ENCODE results near the gene HTR4.

HTR4 gene

GRCh38 chr5:148635321-148636083, 18.8 kb downstream of the HTR4 start:
- DNase-seq (ENCODE audit: extremely low spot score) = no peak
- ChIA-PET POLR2A (no interaction called here), CTCF (interaction anchor here (1.5 to 1.6 kb wide), 2 partner anchors 9 to 17 kb away, joined by 3 read pairs; no protein-coding TSS in a partner anchor)
- no peak for TF ChIP-seq CTCF (IDR thresholded peaks at IDR 0.05; ENCODE audit: control extremely low read depth, extremely low read depth, low read depth, missing control alignments)

DNA sequence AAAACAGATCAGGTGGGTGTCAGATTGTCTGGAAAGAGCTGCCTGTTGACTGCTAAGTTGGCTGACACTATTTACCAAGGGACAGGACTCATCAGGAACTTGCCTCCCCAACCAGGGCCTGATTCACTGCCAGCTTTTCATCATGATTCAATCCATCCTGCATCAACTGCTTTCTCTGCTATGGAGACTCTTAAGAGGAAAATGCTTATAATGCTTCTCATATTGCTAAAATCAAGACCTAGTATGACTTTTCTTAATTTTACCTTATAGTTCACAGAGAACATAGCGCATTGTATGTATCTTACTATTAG, 21.3 kb downstream of the HTR4 start:
- DNase-seq (ENCODE audit: extremely low spot score) = no peak
- no peak for TF ChIP-seq CTCF (IDR thresholded peaks at IDR 0.05; ENCODE audit: control extremely low read depth, extremely low read depth, low read depth, missing control alignments)
- POLR2A ChIA-PET = no interaction called here
- CTCF ChIA-PET = interaction anchor here (1.4 kb wide), 1 partner anchor 98 kb away, joined by 3 read pairs; no protein-coding TSS in a partner anchor

DNA sequence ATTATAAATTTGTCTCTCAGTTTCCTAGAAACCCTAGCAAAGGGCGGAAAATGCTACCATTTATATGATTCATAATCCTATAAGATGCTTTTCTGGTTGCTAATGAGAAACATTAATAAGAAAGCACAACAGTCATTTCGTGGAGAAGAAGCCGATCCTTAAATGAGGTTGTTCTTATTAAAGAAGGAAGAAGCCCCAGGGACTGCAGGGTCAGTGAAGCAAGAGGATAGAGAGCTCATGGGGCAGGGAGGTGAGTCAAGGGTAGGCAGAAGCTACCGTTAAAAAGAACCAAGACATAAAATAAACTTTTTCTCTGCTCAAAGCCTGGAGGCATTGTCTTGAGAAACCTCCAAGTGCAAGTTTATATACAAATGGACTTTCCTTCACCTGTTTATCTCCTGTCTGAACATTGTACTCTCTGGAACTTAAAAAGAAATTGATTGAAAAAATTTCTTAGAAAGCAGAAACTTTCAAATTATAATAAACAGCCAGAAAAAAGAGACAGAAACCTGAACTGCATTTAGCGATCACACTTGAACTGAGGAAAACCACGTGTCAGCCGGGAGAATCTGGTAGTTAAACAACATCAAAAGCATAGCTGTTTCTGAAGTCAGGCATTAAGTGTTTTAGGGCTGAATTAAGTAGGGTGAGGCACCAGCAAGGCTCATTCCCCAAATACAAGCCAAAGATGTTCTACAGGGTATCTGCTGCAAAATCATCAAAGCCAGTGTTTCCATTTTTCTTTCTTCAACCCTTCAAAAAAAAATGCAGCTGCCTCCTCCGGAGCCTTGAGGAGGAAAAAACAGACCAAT, 21.9 kb downstream of the HTR4 start:
- no peak for TF ChIP-seq CTCF (IDR thresholded peaks at IDR 0.05; ENCODE audit: control extremely low read depth, extremely low read depth, low read depth, missing control alignments)
- ChIA-PET POLR2A (no interaction called here), CTCF (interaction anchor here (1.4 kb wide), 1 partner anchor 98 kb away, joined by 3 read pairs; no protein-coding TSS in a partner anchor)
- no peak for DNase-seq (ENCODE audit: extremely low spot score)

DNA sequence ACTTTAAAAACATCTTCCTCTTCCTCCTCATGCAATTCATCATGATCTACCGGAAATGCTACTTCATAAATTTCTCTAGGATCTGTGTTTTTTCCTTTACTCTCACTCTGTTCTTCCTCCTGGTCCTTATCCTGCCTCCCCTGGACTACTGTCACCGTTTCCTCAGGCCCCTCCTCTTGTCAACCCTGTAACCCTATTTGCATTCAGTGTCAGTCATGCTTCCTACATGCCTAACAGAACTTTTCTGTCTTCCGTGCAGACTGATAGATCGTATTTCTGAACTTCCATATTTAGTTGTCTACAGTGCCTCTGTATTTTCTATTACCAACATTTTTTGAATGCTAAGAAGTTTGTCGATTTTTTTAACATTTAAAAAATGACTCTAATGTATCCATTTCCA, 27.3 kb downstream of the HTR4 start:
- CTCF ChIA-PET = no interaction called here
- POLR2A ChIA-PET = no interaction called here
- no peak for DNase-seq (ENCODE audit: extremely low spot score)
- no peak for TF ChIP-seq CTCF (IDR thresholded peaks at IDR 0.05; ENCODE audit: control extremely low read depth, extremely low read depth, low read depth, missing control alignments)

DNA sequence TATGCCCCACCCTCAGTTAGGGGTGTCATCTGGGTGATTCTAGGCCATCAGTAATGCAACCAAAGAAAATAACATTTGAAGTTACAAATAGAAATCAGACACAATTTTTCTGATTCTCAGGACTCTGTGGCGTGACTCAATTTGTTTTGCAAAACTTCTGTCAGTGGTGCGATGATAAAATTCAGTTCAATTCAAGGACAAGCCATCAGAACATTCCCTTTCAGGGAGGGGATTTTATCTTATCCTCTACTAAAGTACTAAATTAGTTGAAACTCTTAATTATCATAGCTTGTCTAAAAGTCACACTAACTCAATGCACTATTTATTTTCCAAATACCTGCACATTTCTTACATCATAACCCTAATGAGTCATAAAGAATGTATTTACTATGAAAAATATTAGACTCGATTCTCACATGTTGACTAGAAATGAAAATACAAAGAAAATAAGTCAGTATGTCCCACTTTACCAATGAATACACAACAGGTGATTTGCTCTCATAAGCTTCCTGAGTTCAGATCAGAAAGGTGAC, 28.2 kb downstream of the HTR4 start:
- no peak for TF ChIP-seq CTCF (IDR thresholded peaks at IDR 0.05; ENCODE audit: control extremely low read depth, extremely low read depth, low read depth, missing control alignments)
- CTCF ChIA-PET = interaction anchor here (1.2 kb wide), 1 partner anchor 10 kb away, joined by 3 read pairs; no protein-coding TSS in a partner anchor
- no peak for DNase-seq (ENCODE audit: extremely low spot score)
- POLR2A ChIA-PET = no interaction called here

- POLR2A ChIA-PET = no interaction called here
- no peak for DNase-seq (ENCODE audit: extremely low spot score)
- TF ChIP-seq CTCF (IDR thresholded peaks at IDR 0.05; ENCODE audit: control extremely low read depth, extremely low read depth, low read depth, missing control alignments) = no peak
- CTCF ChIA-PET = interaction anchor here (1.2 kb wide), 1 partner anchor 11 kb away, joined by 3 read pairs; no protein-coding TSS in a partner anchor
Measured at GRCh38 chr5:148625250-148625649, 29.1 kb downstream of the HTR4 start.

All from GM10248 (cell line).